SK-N-MC (cell line): ENCODE results near the gene LINC00632.

ENCODE experiments used
- EZH2 ChIP-seq: fragments of 200-600 bp; sonication (generic); IDR thresholded peaks from one replicate; pipeline ENCODE4 v1.6.1; 2017; ENCODE audit warnings: antibody characterized with exemption
- FOXP2 ChIP-seq: optimal IDR thresholded peaks from 2 replicates; pipeline ENCODE3; 2011; ENCODE audit warnings: mild to moderate bottlenecking, moderate library complexity; ENCODE audit not compliant: insufficient read depth; ENCODE audit errors: extremely low read length, control extremely low read depth
- POLR2AphosphoS5 ChIP-seq: IDR thresholded peaks from 2 replicates; pipeline ENCODE4 v1.6.1; 2012; ENCODE audit warnings: mild to moderate bottlenecking, low read depth, low read length, borderline replicate concordance

DNA sequence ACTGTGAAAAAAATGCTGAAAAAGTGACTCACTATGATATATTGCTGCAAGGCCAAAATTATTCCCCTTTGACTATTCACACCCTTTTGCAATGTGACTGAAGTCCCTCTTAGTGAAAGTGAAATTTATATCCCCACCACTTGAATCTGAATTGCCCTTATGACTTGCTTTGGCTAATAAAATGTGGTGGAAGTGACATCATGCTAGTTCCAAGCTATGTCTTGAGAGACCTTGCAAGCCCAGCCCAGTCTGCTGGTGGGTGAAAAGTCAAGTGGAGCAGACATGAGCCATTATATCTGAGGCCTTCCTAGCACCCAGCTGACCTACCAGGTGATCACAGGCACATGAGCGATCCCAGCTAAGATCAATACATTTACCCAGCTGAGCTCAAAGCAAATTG is 94.7 kb downstream of the LINC00632 start:
- TF ChIP-seq EZH2 = no peak
- no peak for TF ChIP-seq POLR2AphosphoS5
- no peak for TF ChIP-seq FOXP2
